Thyroid gland (tissue), 4 donors: Measurements from ENCODE around the gene ROCK2. TPM values are rescaled to one million over a fixed set of nuclear protein-coding genes. Genes with fewer than 3 reads are reported as not detected.
"Not testable (repeated sequence)": the region's sequence is repeated elsewhere in the genome, so short reads cannot be mapped to it uniquely, and the experiment has no call there.

Source experiments
- DNase-seq, 2 donors: peaks; one replicate each; pipeline ENCODE4 v3.0.0-alpha.2; 2019
- H3K27ac ChIP-seq, 3 donors: fragments of 200-600 bp; sonication (generic); 1 replicate in 2 of 3; 2 replicates in 1 of 3; pipeline ENCODE4 v1.5.1; 2016 to 2019; ENCODE audit warnings: mild to moderate bottlenecking in 1 of 3, moderate library complexity in 1 of 3
- H3K27me3 ChIP-seq: fragments of 200-600 bp; sonication (generic); one replicate; pipeline ENCODE4 v1.5.1; 2019
- H3K36me3 ChIP-seq, 2 donors: fragments of 200-600 bp; sonication (generic); one replicate each; pipeline ENCODE4 v1.5.1; 2016 to 2019
- H3K4me1 ChIP-seq, 2 donors: fragments of 200-600 bp; sonication (generic); one replicate each; pipeline ENCODE4 v1.5.1; 2017 to 2019
- H3K4me3 ChIP-seq, 3 donors: fragments of 200-600 bp; sonication (generic); replicated peaks in 1 of 3; 1 replicate in 2 of 3; 2 replicates in 1 of 3; pipeline ENCODE4 v1.5.1; 2016; ENCODE audit warnings: mild to moderate bottlenecking in 1 of 3
- H3K9me3 ChIP-seq: fragments of 200-600 bp; sonication (generic); one replicate; pipeline ENCODE4 v1.5.1; 2017
- CTCF ChIP-seq, 6 experiments: fragments of 200-600 bp in 3 of 6; fragments of 450-650 bp in 3 of 6; sonication (generic) in 3 of 6; IDR thresholded peaks; one replicate each; pipeline ENCODE4 v1.5.1; 2016 to 2019; ENCODE audit warnings: antibody characterized with exemption in 6 of 6, mild to moderate bottlenecking in 2 of 6, inconsistent platforms in 1 of 6, moderate library complexity in 1 of 6
- POLR2A ChIP-seq, 2 donors: fragments of 450-650 bp; IDR thresholded peaks; one replicate each; pipeline ENCODE4 v1.6.1; 2017; ENCODE audit warnings: antibody characterized with exemption in 2 of 2, mild to moderate bottlenecking in 2 of 2, moderate library complexity in 1 of 2
- WGBS, 2 donors: methylation state at CpG; one replicate each; pipeline ENCODE4 v1.1.5; 2017; 5-methylcytosine and 5-hydroxymethylcytosine counted together
- intact Hi-C: fragments of 100-400 bp; cut with DNase I; formaldehyde crosslinking; loops from one replicate; pipeline ENCODE4 v1.15.1; 2023
- total RNA-seq, 4 donors: library from RNA; depleted of rRNA; stranded (reverse); fragments of >200 nt; gene quantifications; one replicate each; pipeline ENCODE4 v1.2.3, GENCODE V29; 2016

Gene ROCK2
- total RNA-seq, 4 donors from 2014 or later, result 37.3 to 47.5 (median 42.1) TPM

GRCh38 chr2:11332596-11332995 is 11.8 kb downstream of the ROCK2 start:
- no peak for DNase-seq
- Histone ChIP-seq H3K4me1 (peaks cover 0 to 10% of the 10 kb centered on the region in 2 donors), H3K27ac (no peak overlapping the region), H3K36me3 (no peaks in the 10 kb centered on the region), H3K9me3 (no peaks in the 10 kb centered on the region), H3K27me3 (no peaks in the 10 kb centered on the region), H3K4me3 (no peak overlapping the region)
- intact Hi-C loops, result no loop called here
- WGBS, 2 donors, result 98% methylated on average over 1 of the region's 1 CpG
- TF ChIP-seq CTCF (IDR thresholded peaks at IDR 0.05), result no peak

DNA sequence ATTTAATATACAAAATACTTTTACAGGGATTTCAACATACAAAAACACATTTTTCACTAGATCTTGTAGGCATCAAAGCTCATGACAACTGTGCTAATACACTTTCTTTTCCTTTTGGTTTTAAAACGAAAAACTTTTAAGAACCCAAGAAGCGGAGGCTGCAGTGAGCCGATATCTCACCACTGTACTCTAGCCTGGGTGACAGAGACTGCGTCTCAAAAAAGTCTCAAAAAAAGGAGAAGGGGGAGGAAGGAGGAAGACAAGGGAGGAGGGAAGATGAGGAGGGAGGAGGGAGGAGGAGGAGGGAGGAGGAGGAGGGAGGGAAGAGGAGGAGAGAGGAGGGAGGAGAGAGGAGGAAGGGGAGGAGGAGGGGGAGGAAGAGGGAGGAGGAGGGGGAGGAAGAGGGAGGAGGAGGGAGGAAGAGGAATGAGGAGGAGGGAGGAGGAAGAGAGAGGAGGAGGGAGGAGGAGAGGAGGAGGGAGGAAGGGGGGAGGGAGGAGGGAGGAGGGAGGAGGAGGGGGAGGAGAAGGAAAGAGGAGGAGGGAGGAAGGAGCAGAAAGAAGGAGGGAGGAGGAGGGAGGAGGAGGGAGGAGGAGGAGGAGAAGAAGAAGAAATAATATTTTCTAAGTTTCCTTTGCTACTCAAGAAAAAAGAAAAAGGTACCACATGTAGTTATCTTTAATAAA is 13.8 kb downstream of the ROCK2 start:
- TF ChIP-seq CTCF (IDR thresholded peaks at IDR 0.05) (no peak), POLR2A (IDR thresholded peaks at IDR 0.05) (no peak)
- no peaks in the 10 kb centered on the region for H3K27me3 ChIP-seq
- no peak overlapping the region for H3K4me3 ChIP-seq
- no peaks in the 10 kb centered on the region for H3K36me3 ChIP-seq
- H3K4me1 ChIP-seq, result peaks cover 0 to 10% of the 10 kb centered on the region in 2 donors
- intact Hi-C loops, result no loop called here
- H3K9me3 ChIP-seq, result no peaks in the 10 kb centered on the region
- whole genome bisulfite sequencing, 2 donors, result 61 to 64% methylated on average over 4 of the region's 4 CpGs
- DNase-seq, result no peak
- H3K27ac ChIP-seq, result no peak overlapping the region

GRCh38 chr2:11329776-11330175 is 14.7 kb downstream of the ROCK2 start:
- no peak for TF ChIP-seq POLR2A (IDR thresholded peaks at IDR 0.05)
- TF ChIP-seq CTCF (IDR thresholded peaks at IDR 0.05), result no peak
- Histone ChIP-seq H3K27me3 (no peaks in the 10 kb centered on the region), H3K4me1 (peaks cover 0 to 6% of the 10 kb centered on the region in 2 donors), H3K9me3 (no peaks in the 10 kb centered on the region), H3K4me3 (no peak overlapping the region), H3K36me3 (no peaks in the 10 kb centered on the region), H3K27ac (no peak overlapping the region)
- DNase-seq, result no peak
- WGBS, 2 donors, result 65 to 70% methylated on average over 1 of the region's 1 CpG
- intact Hi-C loops, result no loop called here

DNA sequence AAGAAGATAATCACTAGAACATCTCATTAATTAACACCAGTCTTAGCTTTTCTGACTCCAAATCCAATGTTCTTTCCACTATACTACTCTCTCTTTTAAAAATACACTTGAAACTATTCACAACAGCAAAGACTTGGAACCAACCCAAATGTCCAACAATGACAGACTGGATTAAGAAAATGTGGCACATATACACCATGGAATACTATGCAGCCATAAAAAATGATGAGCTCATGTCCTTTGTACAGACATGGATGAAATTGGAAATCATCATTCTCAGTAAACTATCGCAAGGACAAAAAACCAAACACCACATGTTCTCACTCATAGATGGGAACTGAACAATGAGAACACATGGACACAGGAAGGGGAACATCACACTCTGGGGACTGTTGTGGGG is 15.9 kb downstream of the ROCK2 start:
- H3K27me3 ChIP-seq, H3K9me3 ChIP-seq, H3K36me3 ChIP-seq, H3K27ac ChIP-seq, intact Hi-C loops, H3K4me3 ChIP-seq, H3K4me1 ChIP-seq, DNase-seq: not testable (repeated sequence)
- WGBS, 2 donors, result 90 to 100% methylated on average over 1 of the region's 1 CpG

- no peak overlapping the region for H3K27ac ChIP-seq
- H3K36me3 ChIP-seq, result no peaks in the 10 kb centered on the region
- no peak for TF ChIP-seq POLR2A (IDR thresholded peaks at IDR 0.05)
- no peak for TF ChIP-seq CTCF (IDR thresholded peaks at IDR 0.05)
- no peaks in the 10 kb centered on the region for H3K27me3 ChIP-seq
- intact Hi-C loops, result no loop called here
- H3K9me3 ChIP-seq, result no peaks in the 10 kb centered on the region
- no peaks in the 10 kb centered on the region for H3K4me1 ChIP-seq
- no peak for DNase-seq
- WGBS, 2 donors, result 74 to 76% methylated on average over 2 of the region's 2 CpGs
- no peak overlapping the region for H3K4me3 ChIP-seq
These were observed 16.6 kb downstream of the ROCK2 start for GRCh38 chr2:11327871-11328270.
